Stimulated activated CD4-positive, alpha-beta T cell treated with anti-CD3 and anti-CD28 coated beads, Interleukin-1b, Interleukin-23, amount 100 ng/mL, for 1 hour (primary cell): ENCODE data around the gene DCAF6.

Experiments used
- DNase-seq, 2 donors: peaks; one replicate each; pipeline ENCODE4 v3.0.0-alpha.2; 2020; ENCODE audit warnings: low read depth in 2 of 2

Gene DCAF6

DNA sequence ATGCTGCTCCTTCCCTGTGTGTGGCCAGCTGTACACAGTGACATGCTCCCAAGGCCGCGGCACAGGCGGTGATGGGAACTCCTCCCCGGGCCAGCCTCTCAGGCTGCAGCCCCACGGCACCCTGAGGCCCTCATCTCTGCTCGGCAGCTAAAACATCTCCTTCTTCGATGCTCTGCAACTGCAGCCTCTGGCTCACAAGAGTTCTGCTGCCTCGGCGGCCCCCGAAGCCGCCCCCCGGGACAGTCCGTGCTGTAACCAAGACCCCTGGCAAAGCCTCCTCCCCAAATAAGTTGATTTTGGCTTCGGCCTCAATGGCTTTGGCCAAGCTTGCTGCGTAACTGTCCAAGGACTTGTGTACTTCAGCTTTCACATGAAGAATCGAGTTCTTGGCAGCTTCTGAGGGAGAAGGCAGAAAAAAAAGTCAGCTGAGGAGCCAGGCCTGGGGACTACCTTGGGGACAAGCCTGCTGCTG is 149.0 kb downstream of the DCAF6 start:
- no peak for DNase-seq

GRCh38 chr1:168086438-168086837 is 150.0 kb downstream of the DCAF6 start:
- no peak for DNase-seq

- no peak for DNase-seq
Measured at GRCh38 chr1:168087696-168088095, 151.2 kb downstream of the DCAF6 start.

DNA sequence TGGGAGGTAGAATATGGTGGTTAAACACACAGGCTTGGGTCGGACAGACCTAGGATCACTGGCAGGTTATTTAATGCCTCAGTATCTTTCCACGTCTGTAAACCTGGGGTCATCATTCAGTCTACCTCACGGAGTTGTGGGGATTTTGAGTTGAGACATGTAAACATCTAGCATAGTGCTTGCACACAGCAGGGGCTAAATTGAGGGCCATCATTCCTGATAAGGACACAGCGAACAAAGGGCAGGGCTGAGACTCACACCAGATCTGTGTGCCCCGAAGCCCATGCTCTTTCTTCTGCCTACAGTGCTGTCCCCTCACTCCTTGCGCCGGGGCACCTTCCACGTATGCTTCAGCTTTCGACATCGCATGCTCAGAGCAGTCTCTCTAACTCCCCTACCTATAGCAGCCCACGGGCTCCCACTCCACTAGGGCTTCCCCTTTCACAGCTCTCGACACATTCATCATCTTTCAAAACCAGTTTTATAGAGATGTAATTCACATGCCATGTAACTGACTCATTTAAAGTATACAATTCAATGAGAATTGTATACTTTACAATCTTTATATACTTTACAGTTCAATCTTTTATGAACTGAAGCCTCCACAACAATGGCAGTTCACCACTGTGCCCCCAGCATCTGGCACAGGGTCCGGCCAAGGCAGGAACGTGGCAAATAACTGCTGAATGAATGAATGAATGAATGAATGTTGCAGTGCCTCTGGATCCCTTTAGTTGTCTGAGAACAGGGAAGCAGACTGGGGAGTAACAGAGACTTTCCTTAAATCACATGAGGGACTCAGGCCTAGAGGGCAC is 152.2 kb downstream of the DCAF6 start:
- DNase-seq: no peak

DNA sequence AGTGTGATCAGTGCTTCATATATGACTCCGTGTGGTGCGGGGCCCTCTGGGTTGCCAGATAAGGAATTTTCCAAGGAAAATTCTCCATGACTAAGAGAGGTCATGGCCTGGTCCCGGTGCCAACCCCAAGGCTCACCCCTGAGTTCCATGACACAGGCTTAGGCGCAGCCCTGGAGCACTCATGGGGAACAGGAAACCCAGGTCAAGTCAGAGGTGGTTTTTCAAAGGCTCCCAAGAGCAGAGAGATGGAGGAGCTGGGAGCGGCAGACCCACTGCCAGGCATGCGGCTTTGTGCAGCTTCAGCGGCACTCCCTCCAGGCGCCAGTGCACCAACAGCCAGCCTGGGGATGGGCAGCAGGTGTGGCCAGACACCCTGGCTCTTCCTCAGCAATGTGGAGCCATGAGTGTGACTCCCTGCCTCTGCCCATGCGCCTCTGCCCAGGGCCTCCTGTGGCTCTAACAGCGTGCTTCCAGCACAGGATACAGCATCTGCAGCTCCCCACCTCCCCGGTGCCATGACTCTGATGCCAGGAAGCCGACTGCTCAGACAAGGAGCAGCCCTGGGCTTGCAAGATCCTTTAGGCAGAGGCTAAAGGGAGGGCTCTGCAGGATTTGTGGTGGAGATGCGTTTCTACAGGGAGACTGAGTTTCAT is 153.0 kb downstream of the DCAF6 start:
- no peak for DNase-seq

- no peak for DNase-seq
Measured at GRCh38 chr1:168089979-168090337, 153.5 kb downstream of the DCAF6 start.

DNA sequence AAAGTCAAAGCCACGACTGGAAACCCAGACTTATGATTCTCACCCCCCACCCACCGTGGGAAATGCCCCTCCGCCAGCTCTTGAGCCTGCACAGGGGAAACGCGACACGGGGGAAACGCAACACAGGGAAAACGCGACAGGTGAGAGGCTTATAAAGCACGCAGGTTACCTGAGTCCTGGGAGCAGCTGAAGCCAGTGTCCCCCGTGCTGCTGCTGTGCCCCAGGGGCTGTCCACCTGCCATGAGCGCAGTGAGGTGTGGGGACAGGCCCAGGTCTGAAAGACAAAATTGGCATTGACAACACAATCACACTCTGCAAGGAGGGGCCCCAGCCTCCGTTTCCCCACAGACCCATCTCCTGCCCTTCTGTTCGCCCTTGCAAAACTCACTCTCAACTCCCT is 153.9 kb downstream of the DCAF6 start:
- DNase-seq: no peak

DNA sequence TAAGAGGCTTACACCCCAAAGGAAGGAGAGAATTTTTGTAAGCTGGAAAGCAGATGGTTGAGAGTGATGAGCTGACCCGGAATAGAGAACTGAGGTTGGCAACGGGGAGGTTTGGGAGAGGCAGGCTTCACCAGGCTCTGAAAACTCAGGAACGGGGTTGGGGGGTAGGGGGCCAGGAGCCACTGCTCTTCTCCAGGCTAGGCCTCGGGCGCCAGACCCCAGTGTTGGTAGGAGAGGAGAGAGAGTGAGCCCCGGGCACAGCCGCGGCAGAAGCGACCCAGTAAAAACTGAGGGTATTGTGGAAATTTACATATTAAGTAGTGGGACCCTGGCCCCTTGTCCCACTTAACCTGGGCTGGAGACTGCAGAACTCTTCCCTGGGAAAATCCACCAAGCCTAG is 154.6 kb downstream of the DCAF6 start:
- DNase-seq: no peak

DNA sequence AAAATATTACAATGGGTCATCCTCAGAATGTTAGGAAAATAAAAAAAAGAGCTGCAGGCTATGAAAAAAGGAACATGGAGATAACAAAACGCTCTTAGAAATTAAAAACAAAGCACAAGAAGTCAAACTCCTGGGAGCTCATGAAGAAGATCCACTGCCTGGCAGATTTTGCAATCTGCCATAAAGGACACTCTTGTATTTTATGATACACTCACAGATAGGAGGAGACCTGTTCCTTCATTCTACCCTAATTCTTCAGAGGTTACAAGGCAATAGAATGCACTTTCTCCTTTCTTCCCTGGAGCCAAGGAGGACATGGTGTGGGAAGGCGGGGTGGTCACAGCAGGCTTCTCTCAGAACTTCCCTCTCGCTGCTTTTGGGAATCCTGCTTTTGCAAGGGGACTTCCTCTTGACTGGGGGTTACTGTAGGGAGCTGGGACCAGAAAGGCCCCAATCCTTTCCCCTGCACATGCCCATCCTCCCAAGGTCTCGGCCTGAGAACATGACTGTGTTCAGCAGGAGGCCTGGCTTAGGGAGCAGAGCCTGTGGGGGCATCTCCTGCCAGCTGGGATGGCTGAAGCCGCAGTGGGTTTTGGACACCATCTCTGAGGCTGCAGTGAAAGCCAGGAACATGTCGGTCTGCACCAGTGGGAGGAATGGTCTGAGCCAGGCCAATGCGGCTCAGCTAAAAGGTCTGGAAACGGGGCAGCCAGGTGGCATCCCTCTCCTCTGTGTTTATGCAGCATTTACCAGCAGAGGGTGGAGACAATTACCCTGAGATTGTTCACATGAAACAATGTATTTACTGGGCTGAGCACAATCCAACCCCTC is 155.5 kb downstream of the DCAF6 start:
- DNase-seq: no peak

DNA sequence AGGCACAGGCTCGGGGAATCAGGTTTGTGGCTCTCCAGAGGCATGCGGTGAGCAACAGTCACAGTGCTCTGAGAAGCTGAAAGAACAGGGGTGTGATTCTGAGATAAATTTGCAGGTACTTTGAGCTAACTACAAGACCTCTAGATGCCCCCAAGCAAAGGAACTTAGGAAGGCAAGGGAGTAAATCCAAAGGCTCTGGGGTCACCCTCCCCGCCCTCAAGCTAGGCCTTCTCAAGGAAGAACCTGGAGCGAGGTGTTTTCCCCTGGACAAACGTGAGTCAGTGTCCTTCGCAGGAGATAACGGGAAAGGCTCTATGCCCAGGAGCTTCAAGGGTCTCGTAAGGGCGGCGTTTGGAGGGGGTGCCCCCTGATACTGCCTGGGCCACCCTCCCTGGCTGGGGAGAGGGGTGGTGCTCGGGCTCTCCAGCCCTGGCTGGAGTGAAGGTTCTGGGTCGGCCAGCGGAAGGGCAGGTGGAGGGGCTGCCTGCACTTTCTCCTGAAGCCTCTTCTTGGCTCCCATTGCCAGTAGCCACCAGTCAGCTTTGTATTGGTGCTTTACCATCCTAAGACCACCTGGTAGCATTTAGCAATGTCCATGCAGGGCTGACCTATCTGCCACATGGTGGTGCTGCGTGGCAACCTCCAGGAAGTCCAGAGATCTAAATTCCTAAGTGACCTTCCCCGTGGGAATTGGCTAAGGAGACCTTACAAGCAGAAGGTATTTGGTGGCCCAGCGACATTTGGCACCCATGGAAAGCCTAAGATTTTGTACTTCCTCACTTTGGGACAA is 156.3 kb downstream of the DCAF6 start:
- no peak for DNase-seq

GRCh38 chr1:168093616-168094015 is 157.1 kb downstream of the DCAF6 start:
- DNase-seq: no peak

GRCh38 chr1:168095476-168095875 is 159.0 kb downstream of the DCAF6 start:
- DNase-seq: no peak

- DNase-seq: no peak
Measured at GRCh38 chr1:168096296-168097165, 160.0 kb downstream of the DCAF6 start.

- DNase-seq: no peak
Measured at GRCh38 chr1:168097921-168098528, 161.5 kb downstream of the DCAF6 start.

DNA sequence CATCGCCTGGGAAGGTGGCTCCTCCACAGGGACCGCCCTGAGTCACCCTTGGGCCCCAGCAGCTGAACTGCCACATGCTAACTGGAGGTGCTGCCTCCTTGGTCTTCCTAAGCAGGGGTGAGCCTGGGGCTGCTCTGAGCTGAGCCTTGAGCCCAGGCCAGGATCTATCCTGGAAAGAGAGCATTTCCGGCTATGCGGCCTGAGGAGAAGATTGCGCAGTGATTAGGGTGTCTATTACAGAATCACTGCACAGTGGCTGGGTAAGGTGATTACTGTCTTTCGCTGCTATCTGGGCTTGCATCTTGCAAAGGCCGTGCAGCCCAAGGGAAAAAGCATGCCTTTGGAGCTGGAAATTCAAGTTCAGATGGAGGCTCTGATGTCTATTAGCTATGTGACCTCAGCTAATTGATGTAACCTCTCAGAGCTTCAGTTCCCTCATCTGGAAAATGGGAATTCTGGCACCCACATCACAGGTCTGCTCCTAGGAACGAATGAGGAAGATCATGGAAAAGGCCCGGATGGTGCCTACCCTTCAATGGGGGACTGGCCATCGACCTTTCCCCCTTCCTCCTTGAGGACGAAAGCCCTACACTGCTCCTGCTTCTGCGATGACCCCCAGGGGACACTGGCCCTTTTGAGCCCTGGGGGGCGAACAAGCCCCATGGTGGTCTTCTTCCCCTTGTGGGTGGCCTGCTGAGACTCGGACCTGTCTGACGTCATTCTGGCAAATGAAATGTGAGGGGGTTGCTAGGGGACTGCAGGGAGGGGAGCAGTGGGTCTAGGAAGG is 162.2 kb downstream of the DCAF6 start:
- DNase-seq: no peak

GRCh38 chr1:168099337-168099801 is 162.9 kb downstream of the DCAF6 start:
- no peak for DNase-seq

- DNase-seq: no peak
Measured at GRCh38 chr1:168100315-168101002, 164.0 kb downstream of the DCAF6 start.

GRCh38 chr1:168101336-168101735 is 164.9 kb downstream of the DCAF6 start:
- no peak for DNase-seq

GRCh38 chr1:168102487-168102886 is 166.0 kb downstream of the DCAF6 start:
- DNase-seq: no peak
